Endothelial cell of umbilical vein (primary cell): Measurements from ENCODE around the gene DENND4A. TPM values are rescaled to one million over a fixed set of nuclear protein-coding genes. Genes with fewer than 3 reads are reported as not detected.

Experiments
- BruUV-seq: library from RNA; stranded (reverse); fragments of 400-500 nt; replicated peaks from 2 replicates; lab custom pipeline; 2021; lab: Mats Ljungman, UMichigan
- CTCF ChIA-PET: fragments of 300-600, 350-600 bp; sonication (Branson Sonifier 250); formaldehyde crosslinking; loops from one replicate; lab custom pipeline; 2021; ENCODE audit warnings: antibody characterized with exemption, inconsistent platforms; lab: Charles Lee
- POLR2A ChIA-PET: fragments of 300-600, 350-600 bp; sonication (Branson Sonifier 250); formaldehyde crosslinking; loops from one replicate; lab custom pipeline; 2021; ENCODE audit warnings: antibody characterized with exemption, inconsistent platforms; lab: Charles Lee
- DNase-seq: peaks from one replicate; pipeline ENCODE4 v3.0.0-alpha.2; 2011; ENCODE audit warnings: low read depth, low spot score
- FAIRE-seq: peaks from 2 replicates; lab custom pipeline; 2011; peaks lifted over from hg19 to GRCh38; lab: Jason Lieb, UNC
- H2AFZ ChIP-seq: 2 replicates; pipeline ENCODE4 v1.6.0; 2012; ENCODE audit warnings: low read depth, low read length, control low read depth, inconsistent platforms
- H3K27ac ChIP-seq: 2 replicates; pipeline ENCODE4 v1.5.1; 2011; ENCODE audit warnings: low read depth, mild to moderate bottlenecking, control low read depth, low read length, moderate library complexity; ENCODE audit not compliant: insufficient read depth
- H3K27me3 ChIP-seq, 2 experiments: 2 replicates each; pipeline versions ENCODE4 v1.6.0 to v1.6.1; 2011; ENCODE audit warnings: low read length in 2 of 2, mixed read lengths in 1 of 2; ENCODE audit not compliant: control insufficient read depth in 2 of 2, insufficient read depth in 2 of 2
- H3K36me3 ChIP-seq, 2 experiments: 2 replicates in 1 of 2; 3 replicates in 1 of 2; pipeline ENCODE4 v1.5.1; 2011; ENCODE audit warnings: low read length in 2 of 2, mild to moderate bottlenecking in 1 of 2, moderate library complexity in 1 of 2; ENCODE audit not compliant: control insufficient read depth in 2 of 2, insufficient read depth in 2 of 2; ENCODE audit errors: extremely low read depth in 1 of 2
- H3K4me1 ChIP-seq: 3 replicates; pipeline ENCODE4 v1.5.1; 2011; ENCODE audit warnings: mild to moderate bottlenecking, low read length; ENCODE audit not compliant: control insufficient read depth, insufficient read depth; ENCODE audit errors: extremely low read depth
- H3K4me2 ChIP-seq: 2 replicates; pipeline ENCODE4 v1.6.1; 2011; ENCODE audit warnings: low read length, control low read depth, mixed read lengths; ENCODE audit not compliant: insufficient read depth
- H3K4me3 ChIP-seq, 3 experiments: fragments of 200-600 bp in 1 of 3; sonication (generic), shearing (Covaris generic) in 1 of 3; replicated peaks in 1 of 3; 2 replicates each; pipeline ENCODE4 v1.5.1; 2011 to 2016; ENCODE audit warnings: control low read depth in 3 of 3, low read length in 3 of 3, mild to moderate bottlenecking in 2 of 3, inconsistent platforms in 1 of 3, low read depth in 1 of 3, moderate library complexity in 1 of 3; ENCODE audit not compliant: insufficient read depth in 1 of 3
- H3K79me2 ChIP-seq: 2 replicates; pipeline ENCODE4 v1.6.0; 2012; ENCODE audit warnings: low read length, inconsistent platforms; ENCODE audit not compliant: control insufficient read depth, insufficient read depth
- H3K9ac ChIP-seq: replicated peaks from 2 replicates; pipeline ENCODE3; 2011; ENCODE audit warnings: low read length, control low read depth; ENCODE audit not compliant: insufficient read depth; ENCODE audit errors: extremely low read depth
- H3K9me1 ChIP-seq: replicated peaks from 3 replicates; pipeline ENCODE4 v1.6.0; 2011; ENCODE audit warnings: mild to moderate bottlenecking, low read length; ENCODE audit not compliant: control insufficient read depth, insufficient read depth; ENCODE audit errors: extremely low read depth
- H3K9me3 ChIP-seq: replicated peaks from 2 replicates; pipeline ENCODE4 v1.5.1; 2012; ENCODE audit warnings: low read length, inconsistent platforms; ENCODE audit not compliant: control insufficient read depth, insufficient read depth
- H4K20me1 ChIP-seq: replicated peaks from 2 replicates; pipeline ENCODE3; 2011; ENCODE audit warnings: mild to moderate bottlenecking, low read length; ENCODE audit not compliant: control insufficient read depth, insufficient read depth; ENCODE audit errors: extremely low read depth
- EZH2 ChIP-seq: IDR thresholded peaks from 2 replicates; pipeline ENCODE4 v1.6.1; 2012; ENCODE audit warnings: borderline replicate concordance, low read depth, mild to moderate bottlenecking, moderate library complexity, low read length, inconsistent platforms; ENCODE audit not compliant: severe bottlenecking
- FOS ChIP-seq: IDR thresholded peaks from 2 replicates; pipeline ENCODE4 v1.6.1; 2011; ENCODE audit warnings: mild to moderate bottlenecking, low read length, moderate library complexity, borderline replicate concordance; ENCODE audit not compliant: insufficient read depth
- GATA2 ChIP-seq: IDR thresholded peaks from 2 replicates; pipeline ENCODE4 v1.7.0; 2011; ENCODE audit warnings: low read depth, mild to moderate bottlenecking, moderate library complexity, mixed read lengths, low read length; ENCODE audit not compliant: insufficient read length, insufficient read depth
- JUN ChIP-seq: IDR thresholded peaks from 2 replicates; pipeline ENCODE4 v1.6.1; 2011; ENCODE audit warnings: borderline replicate concordance, low read depth; ENCODE audit not compliant: insufficient read length, insufficient read depth
- MYC ChIP-seq: IDR thresholded peaks from one replicate; pipeline ENCODE4 v1.6.1; 2011; ENCODE audit warnings: mild to moderate bottlenecking, low read depth, low read length
- POLR2A ChIP-seq: IDR thresholded peaks from 2 replicates; pipeline ENCODE4 v1.6.1; 2012; ENCODE audit warnings: low read depth, mild to moderate bottlenecking, control low read depth, low read length
- POLR2AphosphoS5 ChIP-seq: IDR thresholded peaks from 2 replicates; pipeline ENCODE4 v1.6.1; 2012; ENCODE audit warnings: low read depth, mild to moderate bottlenecking, control low read depth, low read length, moderate library complexity; ENCODE audit not compliant: insufficient read depth
- dilution Hi-C: fragments of 300-500 bp; cut with MboI; formaldehyde crosslinking; loops from one replicate; pipeline ENCODE4 v1.15.0; 2019; ENCODE audit warnings: low sequenced_read_pairs; ENCODE audit not compliant: extremely low pct_ligation_motif_present
- intact Hi-C: fragments of 100-400 bp; cut with micrococcal nuclease; formaldehyde crosslinking; loops from one replicate; pipeline ENCODE4 v1.10.0; 2022
- polyA plus RNA-seq, 4 experiments: library from polyadenylated mRNA; depleted of rRNA in 3 of 4; stranded (reverse) in 3 of 4; unstranded in 1 of 4; fragments of >200 nt; gene quantifications; 2 replicates each; pipeline versions ENCODE4 v1.2.1 to v1.2.3, GENCODE V29; 2011 to 2012; ENCODE audit warnings: missing spikeins in 1 of 4
- total RNA-seq: library from RNA; stranded (reverse); gene quantifications from 2 replicates; pipeline ENCODE4 v1.2.3, GENCODE V29; 2021
- TF ChIP-seq, protein P1 (sequence below), 2 donors: IDR thresholded peaks; 1 replicate in 1 of 2; 2 replicates in 1 of 2; pipeline ENCODE4 v1.5.1; 2011; ENCODE audit warnings: low read length in 2 of 2, mild to moderate bottlenecking in 2 of 2, moderate library complexity in 2 of 2, control low read depth in 1 of 2, inconsistent platforms in 1 of 2, low read depth in 1 of 2; ENCODE audit not compliant: insufficient read depth in 1 of 2; ENCODE audit errors: extremely low read depth in 1 of 2
- TF ChIP-seq, protein P2 (sequence below): IDR thresholded peaks from 2 replicates; pipeline ENCODE4 v1.6.1; 2011; ENCODE audit not compliant: insufficient read depth, insufficient read length

DENND4A gene
- total and polyA plus RNA-seq, 2 donors (not counting 3 experiments of a cell fraction or from before 2014, with no cell fraction given): 5.7 to 22.2 TPM

DNA sequence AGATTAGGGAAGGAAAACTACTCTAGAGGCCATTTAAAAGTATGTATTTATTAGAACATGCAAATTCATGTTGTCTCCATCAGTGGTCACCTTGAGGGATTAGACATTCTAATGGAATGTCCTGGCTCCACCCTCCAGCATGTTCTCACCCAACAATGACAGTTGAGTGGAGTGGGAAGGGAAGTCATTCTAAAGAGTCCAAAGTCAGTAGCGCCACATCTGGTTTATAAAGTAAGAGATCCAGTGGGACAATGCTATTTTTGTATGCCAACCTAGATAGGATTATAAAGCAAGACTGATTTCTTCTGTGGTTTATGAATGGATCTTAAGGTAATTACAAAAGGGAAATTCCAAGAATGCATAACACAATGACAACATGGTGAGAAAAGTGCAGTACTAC is 137.1 kb downstream of the DENND4A start:
- no peak for DNase-seq
- POLR2A ChIA-PET: no interaction called here
- no peak overlapping the region for H3K27ac ChIP-seq

More for the DNA sequence above, 137.1 kb downstream of the DENND4A start:
- TF ChIP-seq MYC (no peak), JUN (no peak), GATA2 (no peak), POLR2A (no peak), EZH2 (no peak), POLR2AphosphoS5 (no peak), FOS (no peak)
- TF ChIP-seq, protein P1, sequence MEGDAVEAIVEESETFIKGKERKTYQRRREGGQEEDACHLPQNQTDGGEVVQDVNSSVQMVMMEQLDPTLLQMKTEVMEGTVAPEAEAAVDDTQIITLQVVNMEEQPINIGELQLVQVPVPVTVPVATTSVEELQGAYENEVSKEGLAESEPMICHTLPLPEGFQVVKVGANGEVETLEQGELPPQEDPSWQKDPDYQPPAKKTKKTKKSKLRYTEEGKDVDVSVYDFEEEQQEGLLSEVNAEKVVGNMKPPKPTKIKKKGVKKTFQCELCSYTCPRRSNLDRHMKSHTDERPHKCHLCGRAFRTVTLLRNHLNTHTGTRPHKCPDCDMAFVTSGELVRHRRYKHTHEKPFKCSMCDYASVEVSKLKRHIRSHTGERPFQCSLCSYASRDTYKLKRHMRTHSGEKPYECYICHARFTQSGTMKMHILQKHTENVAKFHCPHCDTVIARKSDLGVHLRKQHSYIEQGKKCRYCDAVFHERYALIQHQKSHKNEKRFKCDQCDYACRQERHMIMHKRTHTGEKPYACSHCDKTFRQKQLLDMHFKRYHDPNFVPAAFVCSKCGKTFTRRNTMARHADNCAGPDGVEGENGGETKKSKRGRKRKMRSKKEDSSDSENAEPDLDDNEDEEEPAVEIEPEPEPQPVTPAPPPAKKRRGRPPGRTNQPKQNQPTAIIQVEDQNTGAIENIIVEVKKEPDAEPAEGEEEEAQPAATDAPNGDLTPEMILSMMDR (IDR thresholded peaks at IDR 0.05; ENCODE audit: extremely low read depth in 1 of 2, insufficient read depth in 1 of 2, low read depth in 1 of 2, low read length in 2 of 2): no peak
- TF ChIP-seq, protein P2, sequence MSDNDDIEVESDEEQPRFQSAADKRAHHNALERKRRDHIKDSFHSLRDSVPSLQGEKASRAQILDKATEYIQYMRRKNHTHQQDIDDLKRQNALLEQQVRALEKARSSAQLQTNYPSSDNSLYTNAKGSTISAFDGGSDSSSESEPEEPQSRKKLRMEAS: no peak
- no peak overlapping the region for H3K4me3 ChIP-seq
- H3K36me3 ChIP-seq: peaks cover 3 to 5% of the 10 kb centered on the region in 2 experiments
- H2AFZ ChIP-seq: no peak overlapping the region
- peak; percentile 69 for FAIRE-seq
- intact Hi-C loops (no loop called here), dilution Hi-C loops (no loop called here)
- no peaks in the 10 kb centered on the region for H4K20me1 ChIP-seq
- CTCF ChIA-PET: interaction anchor here (0.6 to 0.7 kb wide), 2 partner anchors 17 to 162 kb away, joined by 3 read pairs; no protein-coding TSS in a partner anchor
- no peaks in the 10 kb centered on the region for H3K9me3 ChIP-seq
- peaks cover 28% of the 10 kb centered on the region for H3K4me1 ChIP-seq
- no peaks in the 10 kb centered on the region for H3K79me2 ChIP-seq
- BruUV-seq: TSS peak; percentile 33
- no peak overlapping the region for H3K9ac ChIP-seq
- no peaks in the 10 kb centered on the region for H3K27me3 ChIP-seq
- H3K4me2 ChIP-seq: no peak overlapping the region
- no peaks in the 10 kb centered on the region for H3K9me1 ChIP-seq
